Measurements from ENCODE around the gene ZDHHC14.
"Not testable (repeated sequence)": the region's sequence is repeated elsewhere in the genome, so short reads cannot be mapped to it uniquely, and the experiment has no call there.

ZDHHC14 gene

DNA sequence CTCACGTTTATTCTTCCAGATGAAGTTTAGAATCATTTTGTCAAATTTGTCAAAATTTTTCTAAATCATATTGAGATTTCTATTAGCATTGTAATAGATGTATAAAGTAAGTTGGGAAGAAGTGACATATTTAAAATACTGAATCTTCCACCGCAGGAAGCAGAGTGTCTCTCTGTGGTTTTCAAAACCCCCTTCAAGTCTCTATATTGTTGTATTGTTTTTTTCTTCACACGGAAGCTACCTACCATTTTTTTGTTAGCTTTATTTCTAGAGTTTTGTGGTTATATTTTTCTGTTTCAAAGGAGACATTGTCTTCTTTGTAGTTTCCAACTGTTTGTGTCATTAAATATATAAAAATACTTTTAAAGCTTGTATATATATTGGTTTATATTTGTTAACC, 188.6 kb downstream of the ZDHHC14 start:
- Mint-ChIP-seq H3K9me3 (no peaks in the 10 kb centered on the region), H3K36me3 (ENCODE audit: low read depth) (peaks cover 6% of the 10 kb centered on the region), H3K4me1 (ENCODE audit: low read depth) (peaks cover 19% of the 10 kb centered on the region), H3K4me3 (peak overlapping the region; percentile 53), H3K27me3 (ENCODE audit: low read depth) (peaks cover 18% of the 10 kb centered on the region), H3K27ac (no peak overlapping the region)

DNA sequence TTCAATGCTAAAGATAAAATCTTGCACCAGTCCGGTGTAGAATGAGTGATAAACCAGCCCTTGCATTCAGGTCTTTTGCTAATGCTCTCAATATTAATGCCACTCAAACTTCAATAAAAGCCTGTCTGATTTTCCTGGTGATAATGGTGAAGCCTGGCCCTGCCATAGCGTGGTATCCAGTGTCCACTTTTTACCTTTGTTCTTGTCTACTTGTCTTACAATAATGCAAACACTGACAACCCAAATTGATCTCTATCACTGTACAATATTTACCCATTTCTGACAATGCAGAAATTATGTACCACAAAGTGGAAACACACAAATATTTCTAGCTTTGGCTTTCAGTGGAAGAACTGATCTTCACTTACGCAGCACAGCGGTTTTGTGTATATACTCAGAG, 189.1 kb downstream of the ZDHHC14 start:
- H3K9me3 Mint-ChIP-seq, result no peaks in the 10 kb centered on the region
- H3K4me3 Mint-ChIP-seq, result no peak overlapping the region
- H3K4me1 Mint-ChIP-seq (ENCODE audit: low read depth), result peaks cover 16% of the 10 kb centered on the region
- peaks cover 6% of the 10 kb centered on the region for H3K36me3 Mint-ChIP-seq (ENCODE audit: low read depth)
- H3K27ac Mint-ChIP-seq, result no peak overlapping the region
- peaks cover 18% of the 10 kb centered on the region for H3K27me3 Mint-ChIP-seq (ENCODE audit: low read depth)

DNA sequence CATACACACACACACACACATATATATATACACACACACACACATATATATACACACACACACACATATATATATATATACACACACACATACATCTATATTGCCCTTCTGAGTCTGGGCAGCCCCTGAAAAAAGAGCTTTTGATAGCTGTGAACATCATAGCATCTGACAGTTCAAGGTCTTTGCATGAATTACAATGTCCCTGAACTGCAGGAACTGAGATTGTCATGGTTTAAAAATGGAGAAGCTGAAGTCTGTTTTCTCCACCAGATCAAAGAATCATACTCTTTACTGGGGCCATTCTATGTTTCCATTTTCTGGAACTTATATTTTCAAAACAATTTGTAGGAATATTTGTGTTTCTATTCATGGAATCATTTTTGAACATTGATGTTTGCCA, 189.8 kb downstream of the ZDHHC14 start:
- H3K27ac Mint-ChIP-seq, result no peak overlapping the region
- H3K4me1 Mint-ChIP-seq (ENCODE audit: low read depth), result peaks cover 16% of the 10 kb centered on the region

DNA sequence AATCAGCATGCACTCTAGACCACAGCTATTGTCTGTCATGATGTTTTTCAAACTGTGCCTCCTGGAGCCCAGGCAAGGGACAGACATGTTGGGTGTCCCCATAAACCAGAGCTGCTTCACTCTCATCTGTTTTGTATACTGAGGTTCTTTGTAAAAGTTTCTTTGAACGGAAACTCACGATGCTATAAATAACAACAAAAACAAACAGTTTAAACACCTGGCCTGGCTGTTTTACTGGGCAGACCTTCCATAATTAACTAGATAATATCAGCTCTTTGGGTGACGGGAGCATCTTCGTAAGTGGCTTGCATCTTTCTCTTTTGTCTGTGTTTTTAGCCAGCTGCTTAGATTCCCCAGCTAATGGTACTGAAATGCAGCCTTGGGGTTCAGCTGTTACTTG, 190.3 kb downstream of the ZDHHC14 start:
- Mint-ChIP-seq H3K9me3 (no peaks in the 10 kb centered on the region), H3K27me3 (ENCODE audit: low read depth) (peaks cover 12% of the 10 kb centered on the region), H3K36me3 (ENCODE audit: low read depth) (peaks cover 5% of the 10 kb centered on the region), H3K4me3 (no peak overlapping the region), H3K27ac (no peak overlapping the region), H3K4me1 (ENCODE audit: low read depth) (peaks cover 16% of the 10 kb centered on the region)

More for the DNA sequence above, 189.8 kb downstream of the ZDHHC14 start:
- H3K4me3 Mint-ChIP-seq, result no peak overlapping the region
- peaks cover 15% of the 10 kb centered on the region for H3K27me3 Mint-ChIP-seq (ENCODE audit: low read depth)
- H3K9me3 Mint-ChIP-seq, result no peaks in the 10 kb centered on the region
- H3K36me3 Mint-ChIP-seq (ENCODE audit: low read depth), result peaks cover 4% of the 10 kb centered on the region

DNA sequence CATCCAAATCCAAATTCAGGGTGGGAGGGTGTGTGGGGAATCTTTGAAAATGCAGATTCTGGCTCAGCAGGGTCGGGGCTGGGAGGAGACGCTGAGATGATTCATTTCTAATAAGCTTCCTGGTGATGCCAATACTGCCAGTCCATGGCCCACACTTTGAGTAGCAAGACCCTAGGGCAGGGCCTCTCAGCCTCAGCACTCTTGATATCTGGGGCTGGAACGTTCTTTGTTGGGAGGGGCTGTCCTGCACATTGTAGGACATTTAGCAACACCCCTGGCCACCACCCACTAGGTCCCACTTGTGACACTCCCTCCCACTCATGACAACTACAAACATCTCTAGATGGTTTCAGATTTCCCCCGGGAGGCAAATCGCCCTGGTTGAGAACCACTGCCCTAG, 191.0 kb downstream of the ZDHHC14 start:
- Mint-ChIP-seq H3K9me3 (no peaks in the 10 kb centered on the region), H3K27ac (no peak overlapping the region), H3K4me1 (ENCODE audit: low read depth) (peaks cover 16% of the 10 kb centered on the region), H3K27me3 (ENCODE audit: low read depth) (peaks cover 9% of the 10 kb centered on the region), H3K4me3 (no peak overlapping the region), H3K36me3 (ENCODE audit: low read depth) (peaks cover 6% of the 10 kb centered on the region)

DNA sequence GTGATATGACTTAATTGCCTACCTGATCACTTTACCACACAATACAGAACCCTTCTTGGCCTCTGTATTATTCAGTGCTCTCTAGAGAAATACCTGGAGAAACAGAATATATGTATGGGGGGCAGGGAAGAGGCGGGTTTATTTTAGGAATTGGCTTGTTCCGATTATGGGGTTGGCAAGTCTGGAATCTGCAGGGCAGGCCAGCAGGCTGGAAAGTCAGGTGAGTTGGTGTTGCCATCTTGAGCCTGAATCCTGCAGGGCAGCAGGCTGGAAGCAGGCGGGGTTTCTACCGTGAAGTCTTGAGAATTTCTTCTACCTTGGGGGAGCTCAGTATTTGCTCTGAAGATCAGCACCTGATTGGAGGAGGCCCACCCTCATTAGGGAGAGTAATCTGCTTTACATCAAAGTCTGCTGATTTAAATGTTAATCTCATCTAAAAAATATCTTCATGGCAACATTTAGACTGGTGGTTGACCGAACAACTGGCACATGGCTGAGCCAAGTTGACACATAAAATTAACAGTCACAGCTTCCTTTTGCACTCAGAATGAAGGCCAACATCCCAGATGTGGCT, 193.9 kb downstream of the ZDHHC14 start:
- Mint-ChIP-seq H3K4me1 (ENCODE audit: low read depth) (peaks cover 12% of the 10 kb centered on the region), H3K4me3 (no peak overlapping the region), H3K27ac (no peak overlapping the region), H3K9me3 (peaks cover 11% of the 10 kb centered on the region), H3K36me3 (ENCODE audit: low read depth) (peaks cover 10% of the 10 kb centered on the region), H3K27me3 (ENCODE audit: low read depth) (peaks cover 6% of the 10 kb centered on the region)

DNA sequence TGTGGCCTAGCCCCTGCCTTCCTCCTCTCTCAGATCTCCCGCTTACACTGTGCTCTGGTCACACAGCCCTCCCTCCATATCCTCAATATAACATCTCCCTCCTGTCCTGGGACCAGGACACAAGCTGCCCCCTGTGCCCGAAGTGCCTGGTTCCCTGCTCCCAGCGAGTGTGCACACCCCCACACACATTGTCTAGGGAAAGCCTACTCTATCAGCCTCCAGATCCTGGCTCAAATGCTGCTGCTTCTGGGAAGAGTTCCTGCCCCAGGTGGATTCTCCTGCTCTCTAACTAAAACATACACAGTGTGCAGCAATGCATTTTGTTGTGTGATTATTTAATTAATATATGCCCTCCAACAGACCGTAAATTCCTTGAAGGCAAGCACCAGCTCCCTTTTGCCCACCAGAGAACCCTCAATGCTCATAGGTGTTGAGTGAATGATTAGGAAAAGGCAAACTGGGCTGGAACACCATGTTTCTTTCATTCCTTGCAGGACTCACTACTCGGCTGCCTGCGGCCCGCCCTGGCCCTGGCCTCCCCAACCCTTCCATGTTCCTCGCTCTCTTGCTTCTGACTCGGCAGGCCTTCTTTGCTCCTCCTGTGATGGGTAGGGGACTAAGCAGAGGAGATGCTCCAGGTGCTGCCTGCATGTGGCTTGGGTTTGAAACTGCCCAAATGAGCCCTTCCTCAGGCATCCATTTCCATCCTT, 194.6 kb downstream of the ZDHHC14 start:
- H3K9me3 Mint-ChIP-seq, result peaks cover 18% of the 10 kb centered on the region
- no peak overlapping the region for H3K4me3 Mint-ChIP-seq
- no peak overlapping the region for H3K27ac Mint-ChIP-seq
- peaks cover 12% of the 10 kb centered on the region for H3K36me3 Mint-ChIP-seq (ENCODE audit: low read depth)
- H3K4me1 Mint-ChIP-seq (ENCODE audit: low read depth), result peaks cover 7% of the 10 kb centered on the region
- peaks cover 11% of the 10 kb centered on the region for H3K27me3 Mint-ChIP-seq (ENCODE audit: low read depth)

DNA sequence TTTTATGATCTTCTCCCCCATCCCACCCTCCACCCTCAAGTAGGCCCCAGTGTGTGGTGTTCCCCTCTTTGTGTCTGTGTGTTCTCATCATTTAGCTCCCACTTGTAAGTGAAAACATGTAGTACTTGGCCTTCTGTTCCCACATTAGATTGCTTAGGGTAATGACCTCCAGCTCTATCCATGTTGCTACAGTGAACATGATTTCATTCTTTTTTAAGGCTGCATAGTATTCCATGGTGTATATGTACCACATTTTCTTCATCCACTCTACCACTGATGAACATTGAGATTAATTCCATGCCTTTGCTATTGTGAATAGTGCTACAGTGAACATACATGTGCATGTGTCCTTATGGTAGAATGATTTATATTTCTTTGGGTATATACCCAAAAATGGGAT, 196.0 kb downstream of the ZDHHC14 start:
- peaks cover 23% of the 10 kb centered on the region for H3K27me3 Mint-ChIP-seq (ENCODE audit: low read depth)
- peaks cover 30% of the 10 kb centered on the region for H3K9me3 Mint-ChIP-seq
- H3K4me1 Mint-ChIP-seq (ENCODE audit: low read depth); H3K4me3 Mint-ChIP-seq; H3K27ac Mint-ChIP-seq: not testable (repeated sequence)
- peaks cover 17% of the 10 kb centered on the region for H3K36me3 Mint-ChIP-seq (ENCODE audit: low read depth)

DNA sequence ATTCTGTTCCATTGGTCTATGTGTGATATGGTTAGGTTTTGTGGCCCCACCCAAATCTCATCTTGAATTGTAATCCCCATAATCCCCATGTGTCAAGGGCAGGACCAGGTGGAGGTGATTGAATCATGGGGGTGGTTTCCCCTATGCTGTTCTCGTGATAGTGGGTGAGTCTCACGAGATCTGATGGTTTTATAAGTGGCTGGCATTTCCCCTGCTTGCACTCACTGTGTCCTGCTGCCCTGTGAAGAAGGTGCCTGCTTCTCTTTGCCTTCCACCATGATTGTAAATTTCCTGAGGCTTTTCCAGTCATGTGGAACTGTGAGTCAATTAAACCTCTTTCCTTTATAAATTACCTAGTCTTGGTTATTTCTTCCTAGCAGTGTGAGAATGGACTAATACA, 197.5 kb downstream of the ZDHHC14 start:
- not testable (repeated sequence) for H3K4me1 Mint-ChIP-seq (ENCODE audit: low read depth)

DNA sequence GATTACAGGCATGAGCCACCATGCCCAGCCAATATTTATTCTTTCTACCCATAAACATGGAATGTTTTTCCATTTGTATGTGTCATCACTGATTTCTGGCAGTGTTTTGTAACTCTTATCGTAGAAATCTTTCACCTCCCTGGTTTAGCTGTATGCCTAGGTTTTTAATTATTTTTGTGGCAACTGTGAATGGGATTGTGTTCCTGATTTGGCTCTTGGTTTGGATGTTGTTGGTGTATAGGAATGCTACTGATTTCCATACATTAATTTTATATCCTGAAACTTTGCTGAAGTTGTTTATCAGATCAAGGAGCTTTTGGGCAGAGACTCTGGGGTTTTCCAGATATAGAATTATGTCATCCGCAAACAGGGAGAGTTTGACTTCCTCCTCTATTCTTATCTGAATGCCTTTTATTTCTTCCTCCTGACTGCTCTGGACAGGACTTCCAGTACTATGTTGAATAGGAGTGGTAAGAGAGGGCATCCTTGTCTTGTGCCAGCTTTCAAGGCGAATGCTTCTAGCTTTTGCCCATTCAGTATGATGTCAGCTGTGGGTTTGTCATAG, 198.6 kb downstream of the ZDHHC14 start:
- Mint-ChIP-seq H3K4me1 (ENCODE audit: low read depth) (peaks cover 2% of the 10 kb centered on the region), H3K4me3 (no peak overlapping the region), H3K9me3 (peaks cover 47% of the 10 kb centered on the region), H3K27ac (no peak overlapping the region), H3K27me3 (ENCODE audit: low read depth) (peaks cover 33% of the 10 kb centered on the region), H3K36me3 (ENCODE audit: low read depth) (peaks cover 32% of the 10 kb centered on the region)

More for the DNA sequence above, 197.5 kb downstream of the ZDHHC14 start:
- not testable (repeated sequence) for H3K4me3 Mint-ChIP-seq, H3K27ac Mint-ChIP-seq
- H3K27me3 Mint-ChIP-seq (ENCODE audit: low read depth), result peaks cover 34% of the 10 kb centered on the region
- peaks cover 32% of the 10 kb centered on the region for H3K36me3 Mint-ChIP-seq (ENCODE audit: low read depth)
- peaks cover 46% of the 10 kb centered on the region for H3K9me3 Mint-ChIP-seq

DNA sequence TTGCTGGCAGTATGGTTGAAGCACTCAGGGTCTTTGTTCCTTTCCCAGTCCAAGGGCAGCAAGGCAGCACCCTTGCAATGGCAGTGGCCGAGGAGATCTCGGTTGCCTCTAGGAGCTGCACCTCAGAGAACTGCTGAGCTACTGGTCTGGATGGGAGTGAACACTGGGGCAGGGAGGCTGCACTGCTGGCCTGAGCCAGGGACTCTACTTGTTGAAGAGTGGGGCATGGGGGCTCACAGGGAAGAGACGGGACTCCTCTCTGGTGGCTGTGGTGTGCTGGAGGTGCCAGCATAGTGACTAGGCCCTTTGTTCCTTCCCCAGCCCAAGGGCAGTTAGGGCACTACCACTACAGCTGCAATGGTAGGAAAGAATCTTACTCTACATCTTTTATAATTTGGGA, 203.0 kb downstream of the ZDHHC14 start:
- Mint-ChIP-seq H3K4me3 (no peak overlapping the region), H3K27ac (no peak overlapping the region), H3K4me1 (ENCODE audit: low read depth) (peaks cover 2% of the 10 kb centered on the region), H3K36me3 (ENCODE audit: low read depth) (peaks cover 28% of the 10 kb centered on the region), H3K27me3 (ENCODE audit: low read depth) (peaks cover 28% of the 10 kb centered on the region), H3K9me3 (peaks cover 43% of the 10 kb centered on the region)

DNA sequence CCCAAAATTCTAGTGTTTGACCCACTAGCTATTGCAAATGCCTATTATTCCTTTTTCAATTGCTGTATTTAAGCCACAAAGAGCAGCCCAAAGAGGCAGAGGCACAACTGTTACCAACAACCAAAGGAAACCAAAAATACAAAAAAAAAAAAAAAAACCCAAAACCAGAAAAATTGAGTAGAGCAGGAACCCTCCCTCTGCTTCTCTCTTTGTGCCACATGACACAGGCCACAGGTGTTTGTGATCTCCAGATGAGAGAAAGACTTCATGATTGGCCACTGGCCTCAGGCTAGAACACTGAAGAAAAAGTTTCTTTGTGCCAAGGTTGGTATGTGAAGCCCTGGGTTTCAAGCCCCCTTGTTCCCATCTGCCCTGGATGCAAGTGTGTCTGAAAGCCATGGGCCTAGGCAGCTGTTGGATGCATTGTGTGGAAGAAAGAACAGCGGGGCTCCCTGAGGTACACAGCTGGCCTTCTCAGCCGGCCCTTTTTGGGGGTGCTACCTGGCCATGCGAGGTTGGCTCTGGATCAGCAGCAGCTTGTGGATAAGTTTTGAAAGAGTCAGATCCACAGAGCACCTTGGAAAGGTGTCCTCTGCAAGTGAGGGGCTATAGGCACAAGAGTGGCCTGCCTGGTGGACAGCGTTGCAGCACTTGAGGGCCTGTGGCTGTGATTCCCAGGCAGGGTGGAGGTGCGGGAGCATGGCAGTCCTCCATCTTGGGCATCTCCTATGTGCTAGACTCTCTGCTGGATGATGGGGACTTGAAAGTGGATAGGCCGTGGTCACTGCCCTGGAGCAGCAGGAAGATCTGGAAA, 204.5 kb downstream of the ZDHHC14 start:
- no peak overlapping the region for H3K4me3 Mint-ChIP-seq
- peaks cover 2% of the 10 kb centered on the region for H3K4me1 Mint-ChIP-seq (ENCODE audit: low read depth)
- peaks cover 29% of the 10 kb centered on the region for H3K36me3 Mint-ChIP-seq (ENCODE audit: low read depth)
- H3K9me3 Mint-ChIP-seq, result peaks cover 48% of the 10 kb centered on the region
- H3K27ac Mint-ChIP-seq, result no peak overlapping the region
- H3K27me3 Mint-ChIP-seq (ENCODE audit: low read depth), result peaks cover 23% of the 10 kb centered on the region

DNA sequence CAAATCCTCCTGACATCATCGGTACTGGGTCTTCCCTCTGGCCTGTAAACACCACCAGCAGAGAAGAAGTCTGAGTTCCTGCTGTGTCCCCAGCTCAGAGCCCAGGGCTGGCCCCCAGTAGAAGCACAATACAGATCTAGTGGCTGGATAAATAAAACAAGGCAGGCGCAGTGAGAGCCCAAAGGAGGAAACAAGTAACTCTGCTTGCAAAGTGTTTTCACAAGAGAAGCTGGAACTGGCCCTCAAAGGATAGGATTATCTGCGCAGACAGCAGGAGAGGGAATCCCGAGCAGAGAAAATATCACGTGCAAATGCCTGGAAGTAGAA, 205.1 kb downstream of the ZDHHC14 start:
- H3K9me3 Mint-ChIP-seq, result peaks cover 46% of the 10 kb centered on the region
- H3K27ac Mint-ChIP-seq, result no peak overlapping the region
- H3K36me3 Mint-ChIP-seq (ENCODE audit: low read depth), result peaks cover 25% of the 10 kb centered on the region
- peaks cover 2% of the 10 kb centered on the region for H3K4me1 Mint-ChIP-seq (ENCODE audit: low read depth)
- H3K27me3 Mint-ChIP-seq (ENCODE audit: low read depth), result peaks cover 18% of the 10 kb centered on the region
- H3K4me3 Mint-ChIP-seq, result no peak overlapping the region

DNA sequence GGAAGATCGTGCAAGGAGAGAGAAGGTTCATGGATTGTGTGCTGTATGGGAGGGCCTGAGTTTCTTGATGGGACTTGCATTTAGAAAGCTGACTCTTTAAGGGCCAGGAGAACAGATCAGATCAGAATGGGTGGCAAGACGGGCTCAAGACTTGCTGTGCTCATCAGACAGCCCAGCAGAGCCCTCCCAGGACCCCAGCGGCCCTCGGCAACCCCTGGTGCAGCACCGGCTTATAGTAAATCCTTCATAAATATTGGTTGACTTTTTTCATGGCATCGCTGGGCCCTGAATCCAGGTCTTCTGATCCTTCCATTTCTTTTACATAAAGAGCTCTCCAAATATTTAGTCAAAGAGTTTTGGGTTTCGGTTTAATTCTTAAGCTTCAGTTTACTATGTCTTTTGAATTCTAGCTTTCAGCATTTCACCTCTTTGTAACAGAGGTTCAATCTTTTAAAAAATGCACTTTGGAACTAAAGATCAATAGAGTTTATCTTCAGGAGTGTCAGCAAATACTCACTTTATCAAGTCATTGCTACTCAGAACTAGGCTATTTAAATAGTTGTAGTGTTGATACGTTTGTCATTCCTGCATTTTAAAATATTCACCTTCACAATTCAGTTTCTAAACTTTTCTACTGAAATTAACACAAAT, 205.6 kb downstream of the ZDHHC14 start:
- peaks cover 12% of the 10 kb centered on the region for H3K27me3 Mint-ChIP-seq (ENCODE audit: low read depth)
- H3K4me1 Mint-ChIP-seq (ENCODE audit: low read depth), result peaks cover 2% of the 10 kb centered on the region
- H3K36me3 Mint-ChIP-seq (ENCODE audit: low read depth), result peaks cover 27% of the 10 kb centered on the region
- no peak overlapping the region for H3K4me3 Mint-ChIP-seq
- H3K27ac Mint-ChIP-seq, result no peak overlapping the region
- H3K9me3 Mint-ChIP-seq, result peaks cover 46% of the 10 kb centered on the region
